Breast epithelium (tissue), 3 donors: ENCODE results near the gene TLK1.

Experiments used
- POLR2A ChIP-seq: fragments of 450-650 bp; IDR thresholded peaks from one replicate; pipeline ENCODE4 v1.6.1; 2016; ENCODE audit warnings: antibody characterized with exemption, mild to moderate bottlenecking, moderate library complexity
- POLR2AphosphoS5 ChIP-seq, 3 donors: sonication (generic); formaldehyde crosslinking; IDR thresholded peaks; one replicate each; pipeline ENCODE4 v1.6.1; 2017; ENCODE audit warnings: antibody characterized with exemption in 3 of 3
- TF ChIP-seq, protein P1 (sequence below), 3 donors: fragments of 450-650 bp; IDR thresholded peaks; one replicate each; pipeline ENCODE4 v1.5.1; 2016 to 2017; ENCODE audit warnings: antibody characterized with exemption in 3 of 3, mild to moderate bottlenecking in 3 of 3, moderate library complexity in 3 of 3

DNA sequence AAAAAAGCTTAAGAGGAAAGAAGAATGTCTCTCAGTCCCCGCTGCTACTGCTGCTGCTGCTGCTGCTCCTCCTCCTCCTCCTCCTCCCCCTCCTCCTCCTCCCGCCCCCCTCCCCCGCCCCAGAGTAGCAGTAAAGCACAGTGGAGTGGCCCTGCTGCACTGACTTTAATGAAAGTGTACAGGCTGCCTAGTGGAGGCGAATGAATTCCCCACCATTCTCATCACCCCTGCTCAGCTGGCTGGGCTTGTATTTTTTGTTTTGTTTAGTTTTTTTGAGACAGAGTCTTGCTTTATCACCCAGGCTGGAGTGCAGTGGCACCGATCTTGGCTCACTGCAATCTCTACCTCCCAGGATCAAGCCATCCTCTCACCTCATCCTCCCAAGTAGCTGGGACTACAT, 197.3 kb downstream of the TLK1 start:
- TF ChIP-seq POLR2A (no peak), POLR2AphosphoS5 (IDR thresholded peaks at IDR 0.05) (no peak)
- TF ChIP-seq, protein P1, sequence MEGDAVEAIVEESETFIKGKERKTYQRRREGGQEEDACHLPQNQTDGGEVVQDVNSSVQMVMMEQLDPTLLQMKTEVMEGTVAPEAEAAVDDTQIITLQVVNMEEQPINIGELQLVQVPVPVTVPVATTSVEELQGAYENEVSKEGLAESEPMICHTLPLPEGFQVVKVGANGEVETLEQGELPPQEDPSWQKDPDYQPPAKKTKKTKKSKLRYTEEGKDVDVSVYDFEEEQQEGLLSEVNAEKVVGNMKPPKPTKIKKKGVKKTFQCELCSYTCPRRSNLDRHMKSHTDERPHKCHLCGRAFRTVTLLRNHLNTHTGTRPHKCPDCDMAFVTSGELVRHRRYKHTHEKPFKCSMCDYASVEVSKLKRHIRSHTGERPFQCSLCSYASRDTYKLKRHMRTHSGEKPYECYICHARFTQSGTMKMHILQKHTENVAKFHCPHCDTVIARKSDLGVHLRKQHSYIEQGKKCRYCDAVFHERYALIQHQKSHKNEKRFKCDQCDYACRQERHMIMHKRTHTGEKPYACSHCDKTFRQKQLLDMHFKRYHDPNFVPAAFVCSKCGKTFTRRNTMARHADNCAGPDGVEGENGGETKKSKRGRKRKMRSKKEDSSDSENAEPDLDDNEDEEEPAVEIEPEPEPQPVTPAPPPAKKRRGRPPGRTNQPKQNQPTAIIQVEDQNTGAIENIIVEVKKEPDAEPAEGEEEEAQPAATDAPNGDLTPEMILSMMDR (IDR thresholded peaks at IDR 0.05), result no peak
